Natural killer cell (primary cell): ENCODE data around the gene BCAS1. TPM values are rescaled to one million over a fixed set of nuclear protein-coding genes. Genes with fewer than 3 reads are reported as not detected.
A peak's percentile ranks its signal among the peaks of the same experiment; 100 is the strongest.

Source experiments
- ATAC-seq, 3 donors: fragments of 150-1000 bp in 2 of 3; fragments of 200-7000 bp in 1 of 3; cut with Tn5 transposase; 1 replicate in 1 of 3; 2 replicates in 2 of 3; pipeline ENCODE4 v1.10.0; 2021; ENCODE audit warnings: mild to moderate bottlenecking in 2 of 3, moderate library complexity in 2 of 3
- DNase-seq, 2 donors: peaks; one replicate each; pipeline versions ENCODE4 v3.0.0 to v3.0.0-alpha.2; 2013 to 2021; ENCODE audit warnings: mixed read lengths in 1 of 2
- H3K27ac ChIP-seq: one replicate; pipeline ENCODE4 v1.5.1; 2013; ENCODE audit warnings: mild to moderate bottlenecking, low read length
- H3K27me3 ChIP-seq: one replicate; pipeline ENCODE4 v1.6.1; 2013; ENCODE audit warnings: low read length; ENCODE audit not compliant: control insufficient read depth, insufficient read depth
- H3K36me3 ChIP-seq: one replicate; pipeline ENCODE4 v1.6.1; 2013; ENCODE audit warnings: low read length; ENCODE audit not compliant: control insufficient read depth, insufficient read depth
- H3K4me1 ChIP-seq: one replicate; pipeline ENCODE4 v1.6.1; 2013; ENCODE audit warnings: low read length; ENCODE audit not compliant: control insufficient read depth, insufficient read depth
- H3K4me3 ChIP-seq: one replicate; pipeline ENCODE4 v1.5.1; 2013; ENCODE audit warnings: low read length
- H3K9me3 ChIP-seq: one replicate; pipeline ENCODE4 v1.6.1; 2013; ENCODE audit warnings: low read length; ENCODE audit not compliant: control insufficient read depth, insufficient read depth
- H3K27ac Mint-ChIP-seq, 2 donors: one replicate each; pipeline ENCODE4 v1.8.0; 2022; ENCODE audit warnings: mild to moderate bottlenecking in 2 of 2, mixed read lengths in 2 of 2, moderate library complexity in 1 of 2
- H3K27me3 Mint-ChIP-seq, 2 donors: one replicate each; pipeline ENCODE4 v1.8.0; 2022; ENCODE audit warnings: low read depth in 2 of 2, mixed read lengths in 2 of 2
- H3K36me3 Mint-ChIP-seq: one replicate; pipeline ENCODE4 v1.8.0; 2022; ENCODE audit warnings: mixed read lengths
- H3K4me1 Mint-ChIP-seq, 2 donors: one replicate each; pipeline ENCODE4 v1.8.0; 2022; ENCODE audit warnings: mixed read lengths in 2 of 2
- H3K4me3 Mint-ChIP-seq: one replicate; pipeline ENCODE4 v1.8.0; 2022; ENCODE audit warnings: mild to moderate bottlenecking, moderate library complexity, mixed read lengths
- H3K9me3 Mint-ChIP-seq, 2 donors: one replicate each; pipeline ENCODE4 v1.8.0; 2022; ENCODE audit warnings: mixed read lengths in 2 of 2
- WGBS: methylation state at CpG from one replicate; pipeline ENCODE4 v1.1.7; 2013; ENCODE audit warnings: missing lambda C conversion rate; ENCODE audit not compliant: insufficient coverage; 5-methylcytosine and 5-hydroxymethylcytosine counted together
- intact Hi-C: fragments of 100-400 bp; cut with micrococcal nuclease; formaldehyde crosslinking; loops from one replicate; pipeline ENCODE4 v1.14.2; 2022
- total RNA-seq, 4 donors: library from RNA; stranded (reverse); fragments of 120-200 nt in 1 of 4; gene quantifications; one replicate each; pipeline versions ENCODE4 v1.2.3 to v1.2.4, GENCODE V29; 2013 to 2022
- TF ChIP-seq, protein P1 (sequence below): fragments of 200-600 bp; IDR thresholded peaks from one replicate; pipeline ENCODE4 v1.8.0; 2022; ENCODE audit warnings: antibody characterized with exemption

Gene BCAS1
- total RNA-seq, 3 donors from 2014 or later (not counting 1 experiment from before 2014, with no cell fraction given) = 0.31 to 1.2 (median 0.68) TPM

DNA sequence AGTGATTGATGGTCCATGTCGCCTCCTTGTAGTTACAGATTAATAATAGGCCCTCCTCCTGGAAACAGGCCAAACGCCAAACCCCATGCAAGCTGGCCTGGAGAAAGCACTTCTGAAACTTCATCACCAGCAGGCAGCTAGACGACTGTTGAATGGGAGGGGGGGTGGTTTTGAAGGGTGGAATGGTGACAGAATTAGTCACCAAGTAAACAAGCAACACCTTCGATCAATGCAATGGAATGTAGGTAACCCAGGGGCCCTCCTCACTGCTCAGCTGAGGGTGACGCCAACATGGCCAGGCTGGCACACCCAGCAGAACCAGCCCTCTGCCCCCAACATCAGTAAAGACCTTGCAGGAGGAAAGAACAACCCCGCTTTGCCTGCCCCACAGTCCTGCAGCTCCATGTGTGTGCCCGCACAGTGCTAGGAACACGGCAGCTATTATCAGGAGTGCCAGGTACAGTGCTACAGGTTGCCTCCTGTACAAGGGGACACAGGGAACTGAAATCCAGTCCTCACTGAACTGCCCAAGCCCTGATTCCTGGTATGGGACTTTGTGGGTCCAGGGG, 2.7 kb downstream of the BCAS1 start:
- peaks cover 18% of the 10 kb centered on the region for H3K4me1 ChIP-seq
- H3K4me3 ChIP-seq = no peak overlapping the region
- no peak overlapping the region for H3K4me3 Mint-ChIP-seq
- H3K27ac ChIP-seq = no peak overlapping the region
- 70% methylated on average over 8 of the region's 8 CpGs for WGBS
- DNase-seq = no peak
- no peaks in the 10 kb centered on the region for H3K9me3 ChIP-seq
- H3K27ac Mint-ChIP-seq = no peak overlapping the region
- H3K4me1 Mint-ChIP-seq = peaks cover 13 to 22% of the 10 kb centered on the region in 2 donors
- no peaks in the 10 kb centered on the region for H3K36me3 Mint-ChIP-seq
- no peak for ATAC-seq
- no peaks in the 10 kb centered on the region for H3K36me3 ChIP-seq
- intact Hi-C loops = loop anchor here (10.0 kb wide), 1 partner anchor 493 kb away; no protein-coding TSS in a partner anchor
- no peaks in the 10 kb centered on the region for H3K27me3 Mint-ChIP-seq
- TF ChIP-seq, protein P1, sequence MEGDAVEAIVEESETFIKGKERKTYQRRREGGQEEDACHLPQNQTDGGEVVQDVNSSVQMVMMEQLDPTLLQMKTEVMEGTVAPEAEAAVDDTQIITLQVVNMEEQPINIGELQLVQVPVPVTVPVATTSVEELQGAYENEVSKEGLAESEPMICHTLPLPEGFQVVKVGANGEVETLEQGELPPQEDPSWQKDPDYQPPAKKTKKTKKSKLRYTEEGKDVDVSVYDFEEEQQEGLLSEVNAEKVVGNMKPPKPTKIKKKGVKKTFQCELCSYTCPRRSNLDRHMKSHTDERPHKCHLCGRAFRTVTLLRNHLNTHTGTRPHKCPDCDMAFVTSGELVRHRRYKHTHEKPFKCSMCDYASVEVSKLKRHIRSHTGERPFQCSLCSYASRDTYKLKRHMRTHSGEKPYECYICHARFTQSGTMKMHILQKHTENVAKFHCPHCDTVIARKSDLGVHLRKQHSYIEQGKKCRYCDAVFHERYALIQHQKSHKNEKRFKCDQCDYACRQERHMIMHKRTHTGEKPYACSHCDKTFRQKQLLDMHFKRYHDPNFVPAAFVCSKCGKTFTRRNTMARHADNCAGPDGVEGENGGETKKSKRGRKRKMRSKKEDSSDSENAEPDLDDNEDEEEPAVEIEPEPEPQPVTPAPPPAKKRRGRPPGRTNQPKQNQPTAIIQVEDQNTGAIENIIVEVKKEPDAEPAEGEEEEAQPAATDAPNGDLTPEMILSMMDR = no peak
- H3K9me3 Mint-ChIP-seq = no peaks in the 10 kb centered on the region
- no peaks in the 10 kb centered on the region for H3K27me3 ChIP-seq

DNA sequence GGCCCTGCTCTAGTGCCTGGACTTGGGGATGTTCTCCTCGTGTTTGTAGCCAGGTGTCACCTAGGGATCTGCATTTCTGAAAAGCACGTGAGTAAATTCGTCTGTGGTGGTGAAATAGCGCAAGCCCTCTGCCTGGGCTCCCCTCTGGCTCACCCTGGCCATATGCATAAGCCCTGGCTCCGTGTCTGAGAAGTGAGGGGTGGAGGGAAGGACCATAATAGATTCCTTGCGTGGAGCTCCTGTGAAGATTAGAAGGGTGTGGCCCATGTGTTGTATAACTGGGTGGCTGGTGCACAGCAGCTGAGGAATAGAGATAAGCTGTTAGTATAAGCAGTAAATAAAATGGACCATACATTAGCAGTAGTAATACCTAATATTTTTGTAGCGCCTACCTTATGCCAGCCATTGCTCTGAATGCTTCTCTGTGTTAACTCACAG, 4.8 kb downstream of the BCAS1 start:
- Mint-ChIP-seq H3K27ac (no peak overlapping the region), H3K27me3 (no peaks in the 10 kb centered on the region), H3K9me3 (no peaks in the 10 kb centered on the region), H3K4me1 (peaks cover 16 to 23% of the 10 kb centered on the region in 2 donors), H3K4me3 (no peak overlapping the region), H3K36me3 (no peaks in the 10 kb centered on the region)
- H3K9me3 ChIP-seq = no peaks in the 10 kb centered on the region
- peaks cover 18% of the 10 kb centered on the region for H3K4me1 ChIP-seq
- TF ChIP-seq, protein P1 = no peak
- no peaks in the 10 kb centered on the region for H3K36me3 ChIP-seq
- H3K27me3 ChIP-seq = no peaks in the 10 kb centered on the region
- intact Hi-C loops = loop anchor here (10.0 kb wide), 1 partner anchor 491 kb away; no protein-coding TSS in a partner anchor
- H3K4me3 ChIP-seq = no peak overlapping the region
- DNase-seq = no peak
- 84% methylated on average over 7 of the region's 7 CpGs for WGBS
- H3K27ac ChIP-seq = no peak overlapping the region
- ATAC-seq = no peak

DNA sequence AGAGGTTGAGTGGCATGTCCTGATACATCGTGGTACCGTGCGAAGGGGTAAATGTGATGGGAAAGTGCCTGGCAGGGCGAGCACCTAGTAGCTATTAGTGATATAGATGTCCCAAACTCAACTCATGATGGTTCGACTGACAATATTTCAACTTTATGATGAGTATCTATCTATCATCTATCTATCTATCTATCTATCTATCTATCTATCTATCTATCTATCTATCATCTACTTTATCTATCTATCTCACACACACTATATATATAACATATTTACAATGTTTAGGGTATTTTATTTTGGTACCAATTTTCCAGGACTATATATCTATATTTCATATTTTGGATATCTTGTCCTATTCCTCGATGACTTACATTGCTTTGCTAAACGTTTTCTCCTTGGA, 5.5 kb downstream of the BCAS1 start:
- TF ChIP-seq, protein P1 = no peak
- Mint-ChIP-seq H3K27me3 (no peaks in the 10 kb centered on the region), H3K36me3 (no peaks in the 10 kb centered on the region), H3K9me3 (no peaks in the 10 kb centered on the region), H3K4me1 (peaks cover 16 to 20% of the 10 kb centered on the region in 2 donors), H3K27ac (peak overlapping the region; percentile 73 to 84), H3K4me3 (no peak overlapping the region)
- ATAC-seq (no peak), DNase-seq (no peak)
- H3K27ac ChIP-seq = no peak overlapping the region
- no peaks in the 10 kb centered on the region for H3K9me3 ChIP-seq
- 89% methylated on average over 7 of the region's 7 CpGs for WGBS
- peaks cover 15% of the 10 kb centered on the region for H3K4me1 ChIP-seq
- H3K4me3 ChIP-seq = no peak overlapping the region
- H3K27me3 ChIP-seq = no peaks in the 10 kb centered on the region
- no peaks in the 10 kb centered on the region for H3K36me3 ChIP-seq
- intact Hi-C loops = loop anchor here (10.0 kb wide), 1 partner anchor 490 kb away; no protein-coding TSS in a partner anchor
